ENCODE results near the gene DEFB116.

- TF ChIP-seq CTCF (IDR thresholded peaks at IDR 0.05) (no peak), EP300 (IDR thresholded peaks at IDR 0.05) (no peak), POLR2A (IDR thresholded peaks at IDR 0.05) (no peak)
These were observed 51.4 kb downstream of the DEFB116 start for GRCh38 chr20:31256959-31257358.
